Parathyroid adenoma (tissue), 2 donors: ENCODE results near the gene CUL2.

Source experiments
- H2AFZ ChIP-seq: fragments of 300-600 bp; sonication (generic); one replicate; pipeline ENCODE4 v1.7.0; 2017; ENCODE audit warnings: antibody characterized with exemption, mild to moderate bottlenecking
- H3K27ac ChIP-seq: fragments of 300-600 bp; sonication (generic); one replicate; pipeline ENCODE4 v1.7.0; 2017
- H3K27me3 ChIP-seq: fragments of 300-600 bp; sonication (generic); one replicate; pipeline ENCODE4 v1.7.0; 2017; ENCODE audit warnings: low read length; ENCODE audit not compliant: control insufficient read depth, insufficient read depth
- H3K36me3 ChIP-seq: fragments of 300-600 bp; sonication (generic); one replicate; pipeline ENCODE4 v1.7.0; 2017; ENCODE audit warnings: low read length; ENCODE audit not compliant: control insufficient read depth, insufficient read depth
- H3K4me1 ChIP-seq: fragments of 300-600 bp; sonication (generic); one replicate; pipeline ENCODE4 v1.7.0; 2017; ENCODE audit warnings: control low read depth
- H3K4me2 ChIP-seq: fragments of 300-600 bp; sonication (generic); one replicate; pipeline ENCODE4 v1.7.0; 2017; ENCODE audit warnings: low read length
- H3K4me3 ChIP-seq: fragments of 300-600 bp; sonication (generic); one replicate; pipeline ENCODE4 v1.7.0; 2017; ENCODE audit warnings: low read depth, low read length
- H3K79me2 ChIP-seq: fragments of 300-600 bp; sonication (generic); one replicate; pipeline ENCODE4 v1.7.0; 2017; ENCODE audit warnings: control low read depth
- H3K9ac ChIP-seq: fragments of 300-600 bp; sonication (generic); one replicate; pipeline ENCODE4 v1.7.0; 2017; ENCODE audit warnings: mild to moderate bottlenecking
- H3K9me3 ChIP-seq: fragments of 300-600 bp; sonication (generic); one replicate; pipeline ENCODE4 v1.7.0; 2017; ENCODE audit warnings: low read length; ENCODE audit not compliant: control insufficient read depth
- CTCF ChIP-seq: fragments of 300-600 bp; sonication (generic); IDR thresholded peaks from one replicate; pipeline ENCODE4 v1.7.0; 2017; ENCODE audit warnings: antibody characterized with exemption, mild to moderate bottlenecking
- donor health status: primary hyperparathyroidism.

The CUL2 gene

GRCh38 chr10:34962866-34963265 is 127.3 kb downstream of the CUL2 start:
- Histone ChIP-seq H3K9me3 (no peaks in the 10 kb centered on the region), H3K4me3 (no peak overlapping the region)

GRCh38 chr10:34960983-34961382 is 129.2 kb downstream of the CUL2 start:
- Histone ChIP-seq H3K4me2 (no peak overlapping the region), H3K9ac (no peak overlapping the region)

More at GRCh38 chr10:34962866-34963265, 127.3 kb downstream of the CUL2 start:
- no peak for TF ChIP-seq CTCF
- Histone ChIP-seq H3K27ac (no peak overlapping the region), H3K79me2 (no peaks in the 10 kb centered on the region), H3K4me1 (no peaks in the 10 kb centered on the region), H2AFZ (no peak overlapping the region), H3K36me3 (no peaks in the 10 kb centered on the region), H3K4me2 (no peak overlapping the region), H3K27me3 (no peaks in the 10 kb centered on the region), H3K9ac (no peak overlapping the region)

GRCh38 chr10:34959786-34960185 is 130.4 kb downstream of the CUL2 start:
- no peaks in the 10 kb centered on the region for H3K36me3 ChIP-seq
- H3K4me1 ChIP-seq: no peaks in the 10 kb centered on the region
- no peak overlapping the region for H3K9ac ChIP-seq
- no peak for TF ChIP-seq CTCF
- no peak overlapping the region for H3K4me3 ChIP-seq
- peak overlapping the region; percentile 53 for H2AFZ ChIP-seq
- no peaks in the 10 kb centered on the region for H3K27me3 ChIP-seq
- H3K27ac ChIP-seq: no peak overlapping the region
- H3K9me3 ChIP-seq: no peaks in the 10 kb centered on the region
- H3K79me2 ChIP-seq: no peaks in the 10 kb centered on the region
- H3K4me2 ChIP-seq: no peak overlapping the region

More at GRCh38 chr10:34960983-34961382, 129.2 kb downstream of the CUL2 start:
- TF ChIP-seq CTCF: no peak
- Histone ChIP-seq H3K36me3 (no peaks in the 10 kb centered on the region), H3K4me1 (no peaks in the 10 kb centered on the region), H2AFZ (no peak overlapping the region), H3K9me3 (no peaks in the 10 kb centered on the region), H3K27ac (no peak overlapping the region), H3K79me2 (no peaks in the 10 kb centered on the region), H3K27me3 (no peaks in the 10 kb centered on the region), H3K4me3 (no peak overlapping the region)

GRCh38 chr10:34959321-34959720 is 130.8 kb downstream of the CUL2 start:
- no peak for TF ChIP-seq CTCF
- no peaks in the 10 kb centered on the region for H3K4me1 ChIP-seq

More at GRCh38 chr10:34959321-34959720, 130.8 kb downstream of the CUL2 start:
- no peaks in the 10 kb centered on the region for H3K79me2 ChIP-seq
- H3K9ac ChIP-seq: no peak overlapping the region
- no peak overlapping the region for H3K27ac ChIP-seq
- H2AFZ ChIP-seq: no peak overlapping the region
- no peaks in the 10 kb centered on the region for H3K27me3 ChIP-seq
- no peaks in the 10 kb centered on the region for H3K9me3 ChIP-seq
- no peaks in the 10 kb centered on the region for H3K36me3 ChIP-seq
- no peak overlapping the region for H3K4me3 ChIP-seq
- H3K4me2 ChIP-seq: no peak overlapping the region
